ENCODE results near the gene AGMO.

Gene AGMO

GRCh38 chr7:15593382-15593781, 31.6 kb upstream of the AGMO start:
- no peak overlapping the region for H3K27ac ChIP-seq (ENCODE audit: low read length)
- no peaks in the 10 kb centered on the region for H3K27me3 ChIP-seq (ENCODE audit: control insufficient read depth, insufficient read depth, low read length)
- no peak for DNase-seq (ENCODE audit: low read depth, low spot score)
- no CpG with 5 or more reads among the region's 3 CpGs for WGBS (ENCODE audit: insufficient coverage, insufficient read length)
- H3K9me3 ChIP-seq (ENCODE audit: control insufficient read depth, insufficient read depth, low read length): no peaks in the 10 kb centered on the region
- H3K36me3 ChIP-seq (ENCODE audit: control insufficient read depth, insufficient read depth, low read length): no peaks in the 10 kb centered on the region
- H3K4me3 ChIP-seq (ENCODE audit: low read length): no peak overlapping the region
- no peaks in the 10 kb centered on the region for H3K4me1 ChIP-seq (ENCODE audit: control insufficient read depth, insufficient read depth, low read length)

- Histone ChIP-seq H3K4me1 (ENCODE audit: control insufficient read depth, insufficient read depth, low read length) (no peaks in the 10 kb centered on the region), H3K27me3 (ENCODE audit: control insufficient read depth, insufficient read depth, low read length) (no peaks in the 10 kb centered on the region), H3K27ac (ENCODE audit: low read length) (no peak overlapping the region), H3K9me3 (ENCODE audit: control insufficient read depth, insufficient read depth, low read length) (peaks cover 3% of the 10 kb centered on the region), H3K4me3 (ENCODE audit: low read length) (no peak overlapping the region), H3K36me3 (ENCODE audit: control insufficient read depth, insufficient read depth, low read length) (no peaks in the 10 kb centered on the region)
- DNase-seq (ENCODE audit: low read depth, low spot score): no peak
- no CpG with 5 or more reads among the region's 4 CpGs for WGBS (ENCODE audit: insufficient coverage, insufficient read length)
These were observed 24.5 kb upstream of the AGMO start for GRCh38 chr7:15586266-15586665.

- Histone ChIP-seq H3K27ac (ENCODE audit: low read length) (no peak overlapping the region), H3K4me3 (ENCODE audit: low read length) (no peak overlapping the region), H3K36me3 (ENCODE audit: control insufficient read depth, insufficient read depth, low read length) (no peaks in the 10 kb centered on the region), H3K27me3 (ENCODE audit: control insufficient read depth, insufficient read depth, low read length) (no peaks in the 10 kb centered on the region), H3K4me1 (ENCODE audit: control insufficient read depth, insufficient read depth, low read length) (no peaks in the 10 kb centered on the region), H3K9me3 (ENCODE audit: control insufficient read depth, insufficient read depth, low read length) (peaks cover 3% of the 10 kb centered on the region)
- no CpG with 5 or more reads among the region's 3 CpGs for WGBS (ENCODE audit: insufficient coverage, insufficient read length)
- no peak for DNase-seq (ENCODE audit: low read depth, low spot score)
These were observed 22.8 kb upstream of the AGMO start for GRCh38 chr7:15584575-15584974.

- no peak overlapping the region for H3K4me3 ChIP-seq (ENCODE audit: low read length)
- 100% methylated on average over 1 of the region's 1 CpG for WGBS (ENCODE audit: insufficient coverage, insufficient read length)
- no peaks in the 10 kb centered on the region for H3K36me3 ChIP-seq (ENCODE audit: control insufficient read depth, insufficient read depth, low read length)
- H3K27me3 ChIP-seq (ENCODE audit: control insufficient read depth, insufficient read depth, low read length): no peaks in the 10 kb centered on the region
- no peak overlapping the region for H3K27ac ChIP-seq (ENCODE audit: low read length)
- no peaks in the 10 kb centered on the region for H3K4me1 ChIP-seq (ENCODE audit: control insufficient read depth, insufficient read depth, low read length)
- peaks cover 3% of the 10 kb centered on the region for H3K9me3 ChIP-seq (ENCODE audit: control insufficient read depth, insufficient read depth, low read length)
- no peak for DNase-seq (ENCODE audit: low read depth, low spot score)
These were observed 21.0 kb upstream of the AGMO start for GRCh38 chr7:15582773-15583172.

- no peaks in the 10 kb centered on the region for H3K36me3 ChIP-seq (ENCODE audit: control insufficient read depth, insufficient read depth, low read length)
- WGBS (ENCODE audit: insufficient coverage, insufficient read length): no CpG with 5 or more reads among the region's 3 CpGs
These were observed 19.6 kb upstream of the AGMO start for GRCh38 chr7:15581352-15581951.

GRCh38 chr7:15580604-15581351, 19.0 kb upstream of the AGMO start:
- WGBS (ENCODE audit: insufficient coverage, insufficient read length): no CpG with 5 or more reads among the region's 3 CpGs
- Histone ChIP-seq H3K9me3 (ENCODE audit: control insufficient read depth, insufficient read depth, low read length) (peaks cover 3% of the 10 kb centered on the region), H3K27ac (ENCODE audit: low read length) (no peak overlapping the region), H3K4me3 (ENCODE audit: low read length) (no peak overlapping the region), H3K4me1 (ENCODE audit: control insufficient read depth, insufficient read depth, low read length) (no peaks in the 10 kb centered on the region), H3K36me3 (ENCODE audit: control insufficient read depth, insufficient read depth, low read length) (no peaks in the 10 kb centered on the region), H3K27me3 (ENCODE audit: control insufficient read depth, insufficient read depth, low read length) (no peaks in the 10 kb centered on the region)
- no peak for DNase-seq (ENCODE audit: low read depth, low spot score)

More at GRCh38 chr7:15581352-15581951, 19.6 kb upstream of the AGMO start:
- no peak for DNase-seq (ENCODE audit: low read depth, low spot score)
- Histone ChIP-seq H3K4me1 (ENCODE audit: control insufficient read depth, insufficient read depth, low read length) (no peaks in the 10 kb centered on the region), H3K27me3 (ENCODE audit: control insufficient read depth, insufficient read depth, low read length) (no peaks in the 10 kb centered on the region), H3K4me3 (ENCODE audit: low read length) (no peak overlapping the region), H3K9me3 (ENCODE audit: control insufficient read depth, insufficient read depth, low read length) (peaks cover 3% of the 10 kb centered on the region), H3K27ac (ENCODE audit: low read length) (no peak overlapping the region)

- Histone ChIP-seq H3K4me1 (ENCODE audit: control insufficient read depth, insufficient read depth, low read length) (no peaks in the 10 kb centered on the region), H3K4me3 (ENCODE audit: low read length) (no peak overlapping the region), H3K27me3 (ENCODE audit: control insufficient read depth, insufficient read depth, low read length) (no peaks in the 10 kb centered on the region), H3K9me3 (ENCODE audit: control insufficient read depth, insufficient read depth, low read length) (no peaks in the 10 kb centered on the region), H3K36me3 (ENCODE audit: control insufficient read depth, insufficient read depth, low read length) (no peaks in the 10 kb centered on the region), H3K27ac (ENCODE audit: low read length) (no peak overlapping the region)
- WGBS (ENCODE audit: insufficient coverage, insufficient read length): no CpG with 5 or more reads among the region's 2 CpGs
- no peak for DNase-seq (ENCODE audit: low read depth, low spot score)
These were observed 15.8 kb upstream of the AGMO start for GRCh38 chr7:15577600-15577999.

GRCh38 chr7:15571301-15571878, 9.6 kb upstream of the AGMO start:
- Histone ChIP-seq H3K4me3 (ENCODE audit: low read length) (no peak overlapping the region), H3K9me3 (ENCODE audit: control insufficient read depth, insufficient read depth, low read length) (no peaks in the 10 kb centered on the region), H3K27ac (ENCODE audit: low read length) (no peak overlapping the region), H3K27me3 (ENCODE audit: control insufficient read depth, insufficient read depth, low read length) (no peaks in the 10 kb centered on the region), H3K36me3 (ENCODE audit: control insufficient read depth, insufficient read depth, low read length) (no peaks in the 10 kb centered on the region), H3K4me1 (ENCODE audit: control insufficient read depth, insufficient read depth, low read length) (no peaks in the 10 kb centered on the region)
- no CpG with 5 or more reads among the region's 3 CpGs for WGBS (ENCODE audit: insufficient coverage, insufficient read length)
- DNase-seq (ENCODE audit: low read depth, low spot score): no peak

GRCh38 chr7:15567652-15568051, 5.8 kb upstream of the AGMO start:
- no peak for DNase-seq (ENCODE audit: low read depth, low spot score)
- no peak overlapping the region for H3K27ac ChIP-seq (ENCODE audit: low read length)
- no peaks in the 10 kb centered on the region for H3K4me1 ChIP-seq (ENCODE audit: control insufficient read depth, insufficient read depth, low read length)
- no CpG with 5 or more reads among the region's 2 CpGs for WGBS (ENCODE audit: insufficient coverage, insufficient read length)
- H3K27me3 ChIP-seq (ENCODE audit: control insufficient read depth, insufficient read depth, low read length): no peaks in the 10 kb centered on the region
- no peak overlapping the region for H3K4me3 ChIP-seq (ENCODE audit: low read length)
- H3K9me3 ChIP-seq (ENCODE audit: control insufficient read depth, insufficient read depth, low read length): no peaks in the 10 kb centered on the region
- H3K36me3 ChIP-seq (ENCODE audit: control insufficient read depth, insufficient read depth, low read length): no peaks in the 10 kb centered on the region

- no peaks in the 10 kb centered on the region for H3K9me3 ChIP-seq (ENCODE audit: control insufficient read depth, insufficient read depth, low read length)
- H3K4me1 ChIP-seq (ENCODE audit: control insufficient read depth, insufficient read depth, low read length): no peaks in the 10 kb centered on the region
- H3K4me3 ChIP-seq (ENCODE audit: low read length): no peak overlapping the region
- H3K27ac ChIP-seq (ENCODE audit: low read length): no peak overlapping the region
- H3K27me3 ChIP-seq (ENCODE audit: control insufficient read depth, insufficient read depth, low read length): no peaks in the 10 kb centered on the region
- DNase-seq (ENCODE audit: low read depth, low spot score): no peak
- WGBS (ENCODE audit: insufficient coverage, insufficient read length): no CpG with 5 or more reads among the region's 3 CpGs
- no peaks in the 10 kb centered on the region for H3K36me3 ChIP-seq (ENCODE audit: control insufficient read depth, insufficient read depth, low read length)
These were observed 5.2 kb upstream of the AGMO start for GRCh38 chr7:15567036-15567435.
